Measurements from ENCODE around the gene CEACAM7.

The CEACAM7 gene

DNA sequence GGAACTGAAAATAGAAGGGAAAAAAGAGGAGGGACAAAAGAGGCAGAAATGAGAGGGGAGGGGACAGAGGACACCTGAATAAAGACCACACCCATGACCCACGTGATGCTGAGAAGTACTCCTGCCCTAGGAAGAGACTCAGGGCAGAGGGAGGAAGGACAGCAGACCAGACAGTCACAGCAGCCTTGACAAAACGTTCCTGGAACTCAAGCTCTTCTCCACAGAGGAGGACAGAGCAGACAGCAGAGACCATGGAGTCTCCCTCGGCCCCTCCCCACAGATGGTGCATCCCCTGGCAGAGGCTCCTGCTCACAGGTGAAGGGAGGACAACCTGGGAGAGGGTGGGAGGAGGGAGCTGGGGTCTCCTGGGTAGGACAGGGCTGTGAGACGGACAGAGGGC lies 20.4 kb upstream of the CEACAM7 start, which contains the start of gene CEACAM5:
TSS of gene CEACAM5 (plus strand) at position 146 of the 400 bp plus-strand sequence. CDS start at position 252, 106 bp downstream.
- Histone ChIP-seq H3K4me3 (ENCODE audit: low read length) (no peak within 1 kb of the TSS), H3K27me3 (ENCODE audit: control insufficient read depth, insufficient read depth, low read length) (no peaks in the 10 kb centered on the region)

DNA sequence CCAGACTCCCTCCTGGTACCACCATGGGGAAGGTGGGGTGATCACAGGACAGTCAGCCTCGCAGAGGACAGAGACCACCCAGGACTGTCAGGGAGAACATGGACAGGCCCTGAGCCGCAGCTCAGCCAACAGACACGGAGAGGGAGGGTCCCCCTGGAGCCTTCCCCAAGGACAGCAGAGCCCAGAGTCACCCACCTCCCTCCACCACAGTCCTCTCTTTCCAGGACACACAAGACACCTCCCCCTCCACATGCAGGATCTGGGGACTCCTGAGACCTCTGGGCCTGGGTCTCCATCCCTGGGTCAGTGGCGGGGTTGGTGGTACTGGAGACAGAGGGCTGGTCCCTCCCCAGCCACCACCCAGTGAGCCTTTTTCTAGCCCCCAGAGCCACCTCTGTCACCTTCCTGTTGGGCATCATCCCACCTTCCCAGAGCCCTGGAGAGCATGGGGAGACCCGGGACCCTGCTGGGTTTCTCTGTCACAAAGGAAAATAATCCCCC lies 19.9 kb upstream of the CEACAM7 start:
- H3K4me1 ChIP-seq (ENCODE audit: control insufficient read depth, insufficient read depth, low read length), result no peaks in the 10 kb centered on the region
- no peak overlapping the region for H3K9ac ChIP-seq (ENCODE audit: low read depth, low read length)
- H3K27me3 ChIP-seq (ENCODE audit: control insufficient read depth, insufficient read depth, low read length), result no peaks in the 10 kb centered on the region
- no peaks in the 10 kb centered on the region for H3K36me3 ChIP-seq (ENCODE audit: insufficient read depth, low read length)
- H3K4me2 ChIP-seq (ENCODE audit: low read length), result no peak overlapping the region
- H3K9me3 ChIP-seq (replicated peaks; ENCODE audit: low read length), result no peaks in the 10 kb centered on the region
- H3K4me3 ChIP-seq (ENCODE audit: low read length), result no peak overlapping the region

More for the DNA sequence above, 20.4 kb upstream of the CEACAM7 start, which contains the start of gene CEACAM5:
- Histone ChIP-seq H3K9me3 (replicated peaks; ENCODE audit: low read length) (no peaks in the 10 kb centered on the region), H3K36me3 (ENCODE audit: insufficient read depth, low read length) (no peaks in the 10 kb centered on the region), H3K4me2 (ENCODE audit: low read length) (no peak within 1 kb of the TSS), H3K4me1 (ENCODE audit: control insufficient read depth, insufficient read depth, low read length) (no peaks in the 10 kb centered on the region), H3K9ac (ENCODE audit: low read depth, low read length) (no peak within 1 kb of the TSS)

DNA sequence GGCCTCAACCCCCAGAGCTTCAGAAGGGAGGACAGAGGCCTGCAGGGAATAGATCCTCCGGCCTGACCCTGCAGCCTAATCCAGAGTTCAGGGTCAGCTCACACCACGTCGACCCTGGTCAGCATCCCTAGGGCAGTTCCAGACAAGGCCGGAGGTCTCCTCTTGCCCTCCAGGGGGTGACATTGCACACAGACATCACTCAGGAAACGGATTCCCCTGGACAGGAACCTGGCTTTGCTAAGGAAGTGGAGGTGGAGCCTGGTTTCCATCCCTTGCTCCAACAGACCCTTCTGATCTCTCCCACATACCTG lies 19.4 kb upstream of the CEACAM7 start:
- Histone ChIP-seq H3K27me3 (ENCODE audit: control insufficient read depth, insufficient read depth, low read length) (no peaks in the 10 kb centered on the region), H3K4me2 (ENCODE audit: low read length) (no peak overlapping the region)

DNA sequence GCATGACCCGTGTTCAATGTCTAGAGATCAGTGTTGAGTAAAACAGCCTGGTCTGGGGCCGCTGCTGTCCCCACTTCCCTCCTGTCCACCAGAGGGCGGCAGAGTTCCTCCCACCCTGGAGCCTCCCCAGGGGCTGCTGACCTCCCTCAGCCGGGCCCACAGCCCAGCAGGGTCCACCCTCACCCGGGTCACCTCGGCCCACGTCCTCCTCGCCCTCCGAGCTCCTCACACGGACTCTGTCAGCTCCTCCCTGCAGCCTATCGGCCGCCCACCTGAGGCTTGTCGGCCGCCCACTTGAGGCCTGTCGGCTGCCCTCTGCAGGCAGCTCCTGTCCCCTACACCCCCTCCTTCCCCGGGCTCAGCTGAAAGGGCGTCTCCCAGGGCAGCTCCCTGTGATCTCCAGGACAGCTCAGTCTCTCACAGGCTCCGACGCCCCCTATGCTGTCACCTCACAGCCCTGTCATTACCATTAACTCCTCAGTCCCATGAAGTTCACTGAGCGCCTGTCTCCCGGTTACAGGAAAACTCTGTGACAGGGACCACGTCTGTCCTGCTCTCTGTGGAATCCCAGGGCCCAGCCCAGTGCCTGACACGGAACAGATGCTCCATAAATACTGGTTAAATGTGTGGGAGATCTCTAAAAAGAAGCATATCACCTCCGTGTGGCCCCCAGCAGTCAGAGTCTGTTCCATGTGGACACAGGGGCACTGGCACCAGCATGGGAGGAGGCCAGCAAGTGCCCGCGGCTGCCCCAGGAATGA lies 18.9 kb upstream of the CEACAM7 start:
- Histone ChIP-seq H3K9ac (ENCODE audit: low read depth, low read length) (no peak overlapping the region), H3K36me3 (ENCODE audit: insufficient read depth, low read length) (no peaks in the 10 kb centered on the region), H3K4me1 (ENCODE audit: control insufficient read depth, insufficient read depth, low read length) (no peaks in the 10 kb centered on the region), H3K4me2 (ENCODE audit: low read length) (no peak overlapping the region), H3K9me3 (replicated peaks; ENCODE audit: low read length) (no peaks in the 10 kb centered on the region), H3K27me3 (ENCODE audit: control insufficient read depth, insufficient read depth, low read length) (no peaks in the 10 kb centered on the region), H3K4me3 (ENCODE audit: low read length) (no peak overlapping the region)

More for the DNA sequence above, 19.4 kb upstream of the CEACAM7 start:
- Histone ChIP-seq H3K9ac (ENCODE audit: low read depth, low read length) (no peak overlapping the region), H3K36me3 (ENCODE audit: insufficient read depth, low read length) (no peaks in the 10 kb centered on the region), H3K9me3 (replicated peaks; ENCODE audit: low read length) (no peaks in the 10 kb centered on the region), H3K4me3 (ENCODE audit: low read length) (no peak overlapping the region), H3K4me1 (ENCODE audit: control insufficient read depth, insufficient read depth, low read length) (no peaks in the 10 kb centered on the region)

DNA sequence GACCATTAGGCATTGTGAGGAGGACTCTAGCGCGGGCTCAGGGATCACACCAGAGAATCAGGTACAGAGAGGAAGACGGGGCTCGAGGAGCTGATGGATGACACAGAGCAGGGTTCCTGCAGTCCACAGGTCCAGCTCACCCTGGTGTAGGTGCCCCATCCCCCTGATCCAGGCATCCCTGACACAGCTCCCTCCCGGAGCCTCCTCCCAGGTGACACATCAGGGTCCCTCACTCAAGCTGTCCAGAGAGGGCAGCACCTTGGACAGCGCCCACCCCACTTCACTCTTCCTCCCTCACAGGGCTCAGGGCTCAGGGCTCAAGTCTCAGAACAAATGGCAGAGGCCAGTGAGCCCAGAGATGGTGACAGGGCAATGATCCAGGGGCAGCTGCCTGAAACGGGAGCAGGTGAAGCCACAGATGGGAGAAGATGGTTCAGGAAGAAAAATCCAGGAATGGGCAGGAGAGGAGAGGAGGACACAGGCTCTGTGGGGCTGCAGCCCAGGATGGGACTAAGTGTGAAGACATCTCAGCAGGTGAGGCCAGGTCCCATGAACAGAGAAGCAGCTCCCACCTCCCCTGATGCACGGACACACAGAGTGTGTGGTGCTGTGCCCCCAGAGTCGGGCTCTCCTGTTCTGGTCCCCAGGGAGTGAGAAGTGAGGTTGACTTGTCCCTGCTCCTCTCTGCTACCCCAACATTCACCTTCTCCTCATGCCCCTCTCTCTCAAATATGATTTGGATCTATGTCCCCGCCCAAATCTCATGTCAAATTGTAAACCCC lies 17.5 kb upstream of the CEACAM7 start:
- no peak overlapping the region for H3K4me2 ChIP-seq (ENCODE audit: low read length)
- no peak overlapping the region for H3K9ac ChIP-seq (ENCODE audit: low read depth, low read length)
- no peaks in the 10 kb centered on the region for H3K4me1 ChIP-seq (ENCODE audit: control insufficient read depth, insufficient read depth, low read length)
- no peaks in the 10 kb centered on the region for H3K36me3 ChIP-seq (ENCODE audit: insufficient read depth, low read length)
- H3K4me3 ChIP-seq (ENCODE audit: low read length), result no peak overlapping the region
- no peaks in the 10 kb centered on the region for H3K9me3 ChIP-seq (replicated peaks; ENCODE audit: low read length)
- no peaks in the 10 kb centered on the region for H3K27me3 ChIP-seq (ENCODE audit: control insufficient read depth, insufficient read depth, low read length)

DNA sequence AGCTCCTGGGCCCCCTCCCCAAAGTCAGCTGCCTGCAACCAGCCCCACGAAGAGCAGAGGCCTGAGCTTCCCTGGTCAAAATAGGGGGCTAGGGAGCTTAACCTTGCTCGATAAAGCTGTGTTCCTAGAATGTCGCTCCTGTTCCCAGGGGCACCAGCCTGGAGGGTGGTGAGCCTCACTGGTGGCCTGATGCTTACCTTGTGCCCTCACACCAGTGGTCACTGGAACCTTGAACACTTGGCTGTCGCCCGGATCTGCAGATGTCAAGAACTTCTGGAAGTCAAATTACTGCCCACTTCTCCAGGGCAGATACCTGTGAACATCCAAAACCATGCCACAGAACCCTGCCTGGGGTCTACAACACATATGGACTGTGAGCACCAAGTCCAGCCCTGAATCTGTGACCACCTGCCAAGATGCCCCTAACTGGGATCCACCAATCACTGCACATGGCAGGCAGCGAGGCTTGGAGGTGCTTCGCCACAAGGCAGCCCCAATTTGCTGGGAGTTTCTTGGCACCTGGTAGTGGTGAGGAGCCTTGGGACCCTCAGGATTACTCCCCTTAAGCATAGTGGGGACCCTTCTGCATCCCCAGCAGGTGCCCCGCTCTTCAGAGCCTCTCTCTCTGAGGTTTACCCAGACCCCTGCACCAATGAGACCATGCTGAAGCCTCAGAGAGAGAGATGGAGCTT lies 15.7 kb upstream of the CEACAM7 start:
- Histone ChIP-seq H3K36me3 (ENCODE audit: insufficient read depth, low read length) (no peaks in the 10 kb centered on the region), H3K4me3 (ENCODE audit: low read length) (no peak overlapping the region), H3K4me2 (ENCODE audit: low read length) (no peak overlapping the region), H3K27me3 (ENCODE audit: control insufficient read depth, insufficient read depth, low read length) (no peaks in the 10 kb centered on the region), H3K9me3 (replicated peaks; ENCODE audit: low read length) (no peaks in the 10 kb centered on the region), H3K4me1 (ENCODE audit: control insufficient read depth, insufficient read depth, low read length) (no peaks in the 10 kb centered on the region), H3K9ac (ENCODE audit: low read depth, low read length) (no peak overlapping the region)

DNA sequence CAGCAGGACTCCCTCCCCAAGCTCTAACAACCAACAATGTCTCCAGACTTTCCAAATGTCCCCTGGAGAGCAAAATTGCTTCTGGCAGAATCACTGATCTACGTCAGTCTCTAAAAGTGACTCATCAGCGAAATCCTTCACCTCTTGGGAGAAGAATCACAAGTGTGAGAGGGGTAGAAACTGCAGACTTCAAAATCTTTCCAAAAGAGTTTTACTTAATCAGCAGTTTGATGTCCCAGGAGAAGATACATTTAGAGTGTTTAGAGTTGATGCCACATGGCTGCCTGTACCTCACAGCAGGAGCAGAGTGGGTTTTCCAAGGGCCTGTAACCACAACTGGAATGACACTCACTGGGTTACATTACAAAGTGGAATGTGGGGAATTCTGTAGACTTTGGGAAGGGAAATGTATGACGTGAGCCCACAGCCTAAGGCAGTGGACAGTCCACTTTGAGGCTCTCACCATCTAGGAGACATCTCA lies 14.1 kb upstream of the CEACAM7 start:
- no peaks in the 10 kb centered on the region for H3K27me3 ChIP-seq (ENCODE audit: control insufficient read depth, insufficient read depth, low read length)
- H3K9ac ChIP-seq (ENCODE audit: low read depth, low read length), result no peak overlapping the region
- no peak overlapping the region for H3K4me2 ChIP-seq (ENCODE audit: low read length)
- H3K36me3 ChIP-seq (ENCODE audit: insufficient read depth, low read length), result no peaks in the 10 kb centered on the region
- no peaks in the 10 kb centered on the region for H3K4me1 ChIP-seq (ENCODE audit: control insufficient read depth, insufficient read depth, low read length)
- H3K4me3 ChIP-seq (ENCODE audit: low read length), result no peak overlapping the region
- no peaks in the 10 kb centered on the region for H3K9me3 ChIP-seq (replicated peaks; ENCODE audit: low read length)

DNA sequence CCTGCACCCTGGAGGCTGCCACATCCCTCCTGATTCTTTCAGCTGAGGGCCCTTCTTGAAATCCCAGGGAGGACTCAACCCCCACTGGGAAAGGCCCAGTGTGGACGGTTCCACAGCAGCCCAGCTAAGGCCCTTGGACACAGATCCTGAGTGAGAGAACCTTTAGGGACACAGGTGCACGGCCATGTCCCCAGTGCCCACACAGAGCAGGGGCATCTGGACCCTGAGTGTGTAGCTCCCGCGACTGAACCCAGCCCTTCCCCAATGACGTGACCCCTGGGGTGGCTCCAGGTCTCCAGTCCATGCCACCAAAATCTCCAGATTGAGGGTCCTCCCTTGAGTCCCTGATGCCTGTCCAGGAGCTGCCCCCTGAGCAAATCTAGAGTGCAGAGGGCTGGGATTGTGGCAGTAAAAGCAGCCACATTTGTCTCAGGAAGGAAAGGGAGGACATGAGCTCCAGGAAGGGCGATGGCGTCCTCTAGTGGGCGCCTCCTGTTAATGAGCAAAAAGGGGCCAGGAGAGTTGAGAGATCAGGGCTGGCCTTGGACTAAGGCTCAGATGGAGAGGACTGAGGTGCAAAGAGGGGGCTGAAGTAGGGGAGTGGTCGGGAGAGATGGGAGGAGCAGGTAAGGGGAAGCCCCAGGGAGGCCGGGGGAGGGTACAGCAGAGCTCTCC lies 13.5 kb upstream of the CEACAM7 start:
- H3K9ac ChIP-seq (ENCODE audit: low read depth, low read length), result no peak overlapping the region
- H3K4me1 ChIP-seq (ENCODE audit: control insufficient read depth, insufficient read depth, low read length), result no peaks in the 10 kb centered on the region
- no peaks in the 10 kb centered on the region for H3K27me3 ChIP-seq (ENCODE audit: control insufficient read depth, insufficient read depth, low read length)
- H3K9me3 ChIP-seq (replicated peaks; ENCODE audit: low read length), result no peaks in the 10 kb centered on the region
- H3K36me3 ChIP-seq (ENCODE audit: insufficient read depth, low read length), result no peaks in the 10 kb centered on the region
- H3K4me3 ChIP-seq (ENCODE audit: low read length), result no peak overlapping the region
- no peak overlapping the region for H3K4me2 ChIP-seq (ENCODE audit: low read length)

DNA sequence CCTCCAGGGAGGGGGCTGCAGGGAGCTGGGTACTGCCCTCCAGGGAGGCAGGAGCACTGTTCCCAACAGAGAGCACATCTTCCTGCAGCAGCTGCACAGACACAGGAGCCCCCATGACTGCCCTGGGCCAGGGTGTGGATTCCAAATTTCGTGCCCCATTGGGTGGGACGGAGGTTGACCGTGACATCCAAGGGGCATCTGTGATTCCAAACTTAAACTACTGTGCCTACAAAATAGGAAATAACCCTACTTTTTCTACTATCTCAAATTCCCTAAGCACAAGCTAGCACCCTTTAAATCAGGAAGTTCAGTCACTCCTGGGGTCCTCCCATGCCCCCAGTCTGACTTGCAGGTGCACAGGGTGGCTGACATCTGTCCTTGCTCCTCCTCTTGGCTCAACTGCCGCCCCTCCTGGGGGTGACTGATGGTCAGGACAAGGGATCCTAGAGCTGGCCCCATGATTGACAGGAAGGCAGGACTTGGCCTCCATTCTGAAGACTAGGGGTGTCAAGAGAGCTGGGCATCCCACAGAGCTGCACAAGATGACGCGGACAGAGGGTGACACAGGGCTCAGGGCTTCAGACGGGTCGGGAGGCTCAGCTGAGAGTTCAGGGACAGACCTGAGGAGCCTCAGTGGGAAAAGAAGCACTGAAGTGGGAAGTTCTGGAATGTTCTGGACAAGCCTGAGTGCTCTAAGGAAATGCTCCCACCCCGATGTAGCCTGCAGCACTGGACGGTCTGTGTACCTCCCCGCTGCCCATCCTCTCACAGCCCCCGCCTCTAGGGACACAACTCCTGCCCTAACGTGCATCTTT lies 12.5 kb upstream of the CEACAM7 start:
- H3K36me3 ChIP-seq (ENCODE audit: insufficient read depth, low read length), result no peaks in the 10 kb centered on the region
- no peak overlapping the region for H3K4me2 ChIP-seq (ENCODE audit: low read length)
- no peaks in the 10 kb centered on the region for H3K4me1 ChIP-seq (ENCODE audit: control insufficient read depth, insufficient read depth, low read length)
- H3K4me3 ChIP-seq (ENCODE audit: low read length), result no peak overlapping the region
- H3K27me3 ChIP-seq (ENCODE audit: control insufficient read depth, insufficient read depth, low read length), result no peaks in the 10 kb centered on the region
- no peaks in the 10 kb centered on the region for H3K9me3 ChIP-seq (replicated peaks; ENCODE audit: low read length)
- H3K9ac ChIP-seq (ENCODE audit: low read depth, low read length), result no peak overlapping the region

DNA sequence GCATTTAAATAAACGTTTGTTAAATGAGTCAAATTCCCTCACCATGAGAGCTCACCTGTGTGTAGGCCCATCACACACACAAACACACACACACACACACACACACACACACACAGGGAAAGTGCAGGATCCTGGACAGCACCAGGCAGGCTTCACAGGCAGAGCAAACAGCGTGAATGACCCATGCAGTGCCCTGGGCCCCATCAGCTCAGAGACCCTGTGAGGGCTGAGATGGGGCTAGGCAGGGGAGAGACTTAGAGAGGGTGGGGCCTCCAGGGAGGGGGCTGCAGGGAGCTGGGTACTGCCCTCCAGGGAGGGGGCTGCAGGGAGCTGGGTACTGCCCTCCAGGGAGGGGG lies 11.9 kb upstream of the CEACAM7 start:
- no peaks in the 10 kb centered on the region for H3K36me3 ChIP-seq (ENCODE audit: insufficient read depth, low read length)
- no peaks in the 10 kb centered on the region for H3K9me3 ChIP-seq (replicated peaks; ENCODE audit: low read length)
- H3K4me2 ChIP-seq (ENCODE audit: low read length), result no peak overlapping the region
- no peaks in the 10 kb centered on the region for H3K27me3 ChIP-seq (ENCODE audit: control insufficient read depth, insufficient read depth, low read length)
- no peaks in the 10 kb centered on the region for H3K4me1 ChIP-seq (ENCODE audit: control insufficient read depth, insufficient read depth, low read length)
- H3K9ac ChIP-seq (ENCODE audit: low read depth, low read length), result no peak overlapping the region
- no peak overlapping the region for H3K4me3 ChIP-seq (ENCODE audit: low read length)
